ENCODE results near the gene KCNN3. TPM values are rescaled to one million over a fixed set of nuclear protein-coding genes. Genes with fewer than 3 reads are reported as not detected.

Gene KCNN3
- total RNA-seq, 2 donors from 2014 or later = 3.9 to 4.4 TPM

- Histone ChIP-seq H3K36me3 (no peaks in the 10 kb centered on the region), H3K4me1 (peaks cover 0 to 42% of the 10 kb centered on the region in 2 donors), H3K27me3 (no peaks in the 10 kb centered on the region), H3K9me3 (no peaks in the 10 kb centered on the region), H3K27ac (no peak overlapping the region), H3K4me3 (no peak overlapping the region)
- no peak for TF ChIP-seq CTCF (IDR thresholded peaks at IDR 0.05)
- DNase-seq (ENCODE audit: low spot score) = no peak
These were observed 1.3 kb upstream of the KCNN3 start for GRCh38 chr1:154871374-154871773.

GRCh38 chr1:154870734-154871133, 653 bp upstream of the KCNN3 start:
- no peaks in the 10 kb centered on the region for H3K27me3 ChIP-seq
- no peaks in the 10 kb centered on the region for H3K9me3 ChIP-seq
- no peak overlapping the region for H3K4me3 ChIP-seq
- TF ChIP-seq CTCF (IDR thresholded peaks at IDR 0.05) = no peak
- H3K27ac ChIP-seq = no peak overlapping the region
- no peak for DNase-seq (ENCODE audit: low spot score)
- H3K36me3 ChIP-seq = no peaks in the 10 kb centered on the region
- H3K4me1 ChIP-seq = peaks cover 0 to 44% of the 10 kb centered on the region in 2 donors

GRCh38 chr1:154869351-154870114, 548 bp downstream of the KCNN3 start:
- Histone ChIP-seq H3K36me3 (no peaks in the 10 kb centered on the region), H3K4me3 (peak overlapping the region; percentile 14 to 61), H3K27me3 (no peaks in the 10 kb centered on the region), H3K27ac (peak overlapping the region; percentile 27 to 67), H3K9me3 (no peaks in the 10 kb centered on the region), H3K4me1 (peaks cover 0 to 44% of the 10 kb centered on the region in 2 donors)
- peak; percentile 73 for DNase-seq (ENCODE audit: low spot score)
- no peak for TF ChIP-seq CTCF (IDR thresholded peaks at IDR 0.05)

GRCh38 chr1:154867841-154868605, 2.1 kb downstream of the KCNN3 start:
- TF ChIP-seq CTCF (IDR thresholded peaks at IDR 0.05) = no peak
- peaks cover 0 to 44% of the 10 kb centered on the region in 2 donors for H3K4me1 ChIP-seq
- H3K27ac ChIP-seq = no peak overlapping the region
- peak overlapping the region in 1 of 2 donors; percentile 61 for H3K4me3 ChIP-seq
- H3K9me3 ChIP-seq = no peaks in the 10 kb centered on the region
- no peaks in the 10 kb centered on the region for H3K27me3 ChIP-seq
- H3K36me3 ChIP-seq = no peaks in the 10 kb centered on the region
- no peak for DNase-seq (ENCODE audit: low spot score)

GRCh38 chr1:154867064-154867825, 2.8 kb downstream of the KCNN3 start:
- Histone ChIP-seq H3K27me3 (no peaks in the 10 kb centered on the region), H3K4me1 (peaks cover 0 to 44% of the 10 kb centered on the region in 2 donors), H3K4me3 (peak overlapping the region in 1 of 2 donors; percentile 61), H3K27ac (peak overlapping the region in 1 of 2 donors; percentile 17), H3K9me3 (no peaks in the 10 kb centered on the region), H3K36me3 (no peaks in the 10 kb centered on the region)
- peak; percentile 69 for DNase-seq (ENCODE audit: low spot score)
- TF ChIP-seq CTCF (IDR thresholded peaks at IDR 0.05) = no peak
